GM19043 (cell line): ENCODE measurements around the gene OR8B3.
"Not testable (repeated sequence)": the region's sequence is repeated elsewhere in the genome, so short reads cannot be mapped to it uniquely, and the experiment has no call there.

Source experiments
- ATAC-seq: cut with Tn5 transposase; IDR thresholded peaks from one replicate; pipeline ENCODE4 v1.9.1; 2021; ENCODE audit warnings: low read depth; ENCODE audit not compliant: unreplicated experiment

The OR8B3 gene

GRCh38 chr11:124398924-124399323, at the start of gene OR8B3:
Gene OR8B3 (minus strand): TSS chr11:124399024. CDS start chr11:124397351, 1,673 bp downstream.
- no peak for ATAC-seq

DNA sequence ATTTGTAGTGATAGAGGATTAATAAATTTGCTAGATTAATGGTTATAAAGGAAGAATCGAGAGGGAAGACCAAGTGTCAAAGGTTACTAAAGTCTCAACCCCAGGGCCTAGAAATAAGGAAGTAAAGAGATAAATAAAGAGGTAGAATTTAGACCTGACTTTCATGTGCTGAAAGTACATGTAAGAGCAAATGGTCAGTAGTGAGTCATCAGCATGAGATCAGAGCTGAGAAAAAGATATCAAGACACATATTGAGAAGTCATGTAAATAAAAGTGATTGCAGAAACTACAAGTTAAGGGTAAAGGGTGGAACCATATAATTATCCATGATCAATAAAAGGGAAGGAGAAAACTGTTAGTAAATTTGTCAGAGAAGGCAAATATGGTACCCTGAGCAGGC, 48.1 kb upstream of the OR8B3 start:
- no peak for ATAC-seq

DNA sequence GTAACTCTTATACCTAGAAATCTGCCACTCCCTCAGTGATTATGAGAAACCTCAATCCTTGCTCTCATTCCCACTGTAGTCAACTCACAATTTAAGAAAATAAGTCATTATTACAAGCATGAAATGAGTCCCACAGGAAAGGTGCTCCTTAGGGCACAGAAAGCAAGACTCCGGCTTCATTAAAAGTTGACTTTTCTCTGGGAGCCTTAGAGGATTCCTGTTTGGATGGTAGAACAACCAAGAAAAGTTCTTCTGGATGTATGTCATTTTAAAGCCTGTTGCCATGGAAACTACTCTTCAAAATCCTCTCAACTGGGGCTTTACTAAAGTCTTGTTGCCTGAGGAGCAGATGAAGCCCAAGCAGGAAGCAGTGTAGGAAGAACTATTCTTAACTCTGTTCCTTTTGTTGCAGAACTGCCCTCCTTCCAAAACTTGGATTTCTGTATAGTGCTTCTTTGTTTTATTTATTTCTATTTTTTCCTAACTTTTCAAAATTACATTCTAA, 46.9 kb upstream of the OR8B3 start, which contains the start of gene OR8B8:
Gene OR8B8 (minus strand): TSS at position 51 of the 505 bp plus-strand sequence. CDS start 4,611 bp downstream, outside the sequence.
- no peak for ATAC-seq

DNA sequence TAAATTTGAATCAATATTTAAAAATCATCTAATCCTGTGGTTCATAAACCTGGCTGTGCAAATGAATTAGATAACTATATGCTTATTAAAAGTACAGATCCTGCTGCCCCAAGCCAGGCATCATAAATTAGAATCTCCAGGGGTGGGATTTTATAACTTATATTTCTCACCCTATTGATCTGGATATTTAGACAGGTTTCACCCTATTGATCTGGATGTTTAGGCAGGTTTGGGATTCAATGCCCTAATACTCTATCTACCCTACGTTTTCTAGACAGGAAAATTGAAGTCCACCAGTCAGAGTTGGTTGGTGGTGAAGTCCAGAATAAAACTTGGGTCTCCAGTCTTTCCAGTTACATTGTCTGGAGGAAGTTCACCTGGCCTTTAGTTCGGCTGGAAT, 44.0 kb upstream of the OR8B3 start:
- no peak for ATAC-seq

DNA sequence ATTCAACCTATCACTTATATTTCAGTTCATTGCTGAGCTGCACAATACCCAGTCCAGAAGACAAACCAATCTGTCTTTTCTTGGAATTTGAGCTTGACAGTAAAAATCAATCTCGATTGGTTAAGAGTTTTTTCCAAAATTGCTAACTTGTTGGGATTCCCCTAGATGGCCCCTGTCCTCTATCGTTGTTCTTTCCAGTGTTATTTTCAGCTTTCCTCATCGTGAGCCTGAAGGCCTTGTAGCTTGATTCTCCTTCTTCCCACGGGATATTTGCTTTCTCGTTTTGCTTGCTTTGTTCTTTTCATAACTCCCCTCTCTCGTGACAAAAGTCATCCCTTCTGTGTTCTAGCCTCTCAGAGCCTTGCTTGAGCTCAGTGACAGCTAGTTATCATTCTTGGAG, 43.6 kb upstream of the OR8B3 start:
- no peak for ATAC-seq

DNA sequence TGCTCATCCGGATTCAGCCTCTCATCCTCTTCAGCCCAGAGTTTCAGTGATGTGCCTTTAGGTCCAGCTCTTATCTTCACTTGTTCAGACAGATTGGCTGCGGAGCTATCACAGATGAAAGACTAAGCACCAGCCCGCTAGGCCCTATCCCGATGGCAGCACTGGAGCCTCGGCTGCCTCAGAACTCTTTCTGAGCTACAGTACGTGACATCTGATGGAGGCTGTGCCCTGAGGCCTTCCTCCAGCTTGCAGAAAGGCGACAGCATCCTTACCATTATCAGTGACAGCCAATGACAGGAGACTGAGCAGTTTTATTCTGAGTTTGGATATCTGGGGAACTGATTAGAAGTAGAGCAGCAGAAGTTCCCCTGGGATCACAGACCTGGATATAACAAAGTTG, 42.7 kb upstream of the OR8B3 start:
- no peak for ATAC-seq

DNA sequence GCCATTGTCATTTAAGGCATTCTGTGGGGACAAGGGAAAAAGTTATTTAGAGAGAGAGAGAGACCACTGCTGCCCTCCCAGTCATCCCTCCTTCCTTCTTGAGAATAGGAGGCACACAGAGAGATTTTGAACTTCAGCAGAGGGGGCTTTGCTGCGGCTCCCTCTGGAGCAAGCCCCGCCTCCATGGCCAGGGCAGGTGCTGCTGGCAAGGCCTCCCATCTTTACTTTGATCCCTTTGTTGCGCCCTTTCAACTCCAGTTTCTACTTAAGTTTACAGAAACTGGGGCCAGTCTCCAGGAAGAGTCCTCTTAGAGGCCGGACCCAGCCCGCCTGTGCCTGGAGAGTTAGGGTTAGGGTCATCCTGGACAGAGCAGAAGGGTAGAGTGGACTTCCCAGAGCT, 42.3 kb upstream of the OR8B3 start:
- no peak for ATAC-seq

DNA sequence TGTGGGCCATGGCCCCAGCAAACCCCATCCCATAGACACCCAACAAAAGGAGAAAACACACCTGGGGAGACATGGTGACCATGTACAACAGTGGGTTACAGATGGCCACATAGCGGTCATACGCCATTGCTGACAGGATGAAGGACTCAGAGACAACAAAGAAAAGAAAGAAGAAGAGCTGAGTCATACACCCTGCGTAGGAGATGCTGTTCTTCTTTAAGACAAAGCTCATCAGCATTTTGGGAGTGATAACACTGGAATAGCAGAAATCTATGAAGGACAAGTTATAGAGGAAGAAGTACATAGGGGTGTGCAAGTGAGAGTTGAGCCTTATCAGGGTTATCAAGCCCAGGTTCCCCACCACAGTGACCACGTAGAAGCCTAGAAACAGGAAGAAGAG, 41.8 kb upstream of the OR8B3 start:
- no peak for ATAC-seq

DNA sequence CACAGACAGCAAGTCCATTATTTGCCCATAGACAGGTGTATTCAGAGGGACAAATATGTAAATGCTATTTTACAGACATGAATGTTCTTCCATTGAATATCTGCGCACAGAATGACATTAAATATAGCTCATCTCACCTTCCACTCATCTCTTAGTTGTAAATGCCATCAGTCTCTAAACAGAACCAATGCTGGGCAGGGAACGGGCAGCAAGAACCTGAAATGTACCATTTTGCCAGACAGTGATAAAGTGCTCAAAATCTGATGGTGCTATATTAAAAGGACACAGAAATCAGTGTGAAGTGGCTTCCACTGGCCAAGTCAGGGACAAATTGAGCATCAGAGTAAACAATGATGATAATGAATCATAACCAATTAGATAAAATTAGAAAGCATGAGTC, 35.9 kb upstream of the OR8B3 start:
- no peak for ATAC-seq

- ATAC-seq: no peak
These were observed 30.8 kb upstream of the OR8B3 start for GRCh38 chr11:124429599-124429998.

DNA sequence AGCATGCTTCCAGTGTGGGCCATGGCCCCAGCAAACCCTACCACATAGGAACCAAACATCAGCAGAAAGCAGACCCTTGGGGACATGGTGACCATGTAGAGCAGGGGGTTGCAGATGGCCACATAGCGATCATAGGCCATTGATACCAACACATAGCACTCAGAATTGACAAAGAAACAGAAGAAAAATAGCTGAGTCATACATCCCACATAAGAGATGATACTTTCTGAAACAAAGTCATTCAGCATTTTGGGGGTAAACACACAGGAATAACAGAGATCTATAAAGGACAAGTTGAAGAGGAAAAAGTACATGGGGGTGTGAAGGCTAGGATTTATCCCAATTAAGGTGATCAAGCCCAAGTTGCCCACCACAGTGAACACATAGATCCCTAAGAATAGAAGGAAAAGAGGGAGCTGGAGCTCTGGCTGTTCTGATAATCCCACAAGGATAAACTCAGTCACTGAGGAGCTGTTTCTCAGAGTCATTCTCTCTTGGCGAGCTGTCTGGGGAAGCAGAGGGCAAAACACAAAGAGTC, 25.6 kb upstream of the OR8B3 start, which contains the start of gene OR8B4:
Gene OR8B4 (minus strand): TSS at position 488 of the 538 bp plus-strand sequence. CDS start 0 bp downstream, at position 488.
- no peak for ATAC-seq

- ATAC-seq: no peak
These were observed 22.2 kb upstream of the OR8B3 start for GRCh38 chr11:124421043-124421442.

DNA sequence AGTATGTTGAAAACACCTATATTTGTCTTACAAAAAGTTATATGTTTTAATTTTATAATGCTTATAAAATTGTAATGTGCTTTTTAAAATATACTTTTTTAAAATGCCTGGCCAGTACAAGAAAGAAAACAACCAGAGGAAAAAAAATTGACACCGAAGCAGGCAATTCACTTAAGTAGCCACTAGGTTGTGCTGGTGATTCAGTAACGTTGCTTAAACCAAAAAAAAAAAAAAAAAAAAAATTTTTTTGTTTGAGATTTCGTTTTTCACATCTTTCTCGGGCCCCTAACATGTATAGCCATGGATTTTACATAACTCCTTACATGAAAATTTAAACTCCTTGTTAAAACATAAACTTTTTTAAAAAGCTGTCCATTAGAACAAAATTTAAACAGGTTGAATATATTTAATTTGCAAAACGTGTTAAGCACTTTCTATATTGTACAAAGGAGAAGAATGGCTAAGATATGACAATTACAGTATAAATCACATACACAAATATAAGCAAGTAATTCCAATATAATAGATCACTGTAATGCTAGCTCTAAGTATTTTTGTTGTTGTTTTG, 16.6 kb upstream of the OR8B3 start:
- ATAC-seq: no peak

- no peak for ATAC-seq
These were observed 11.1 kb upstream of the OR8B3 start for GRCh38 chr11:124409906-124410305.

- no peak for ATAC-seq
These were observed 6.8 kb upstream of the OR8B3 start for GRCh38 chr11:124405581-124405980.

GRCh38 chr11:124403186-124403585, 4.4 kb upstream of the OR8B3 start:
- not testable (repeated sequence) for ATAC-seq

DNA sequence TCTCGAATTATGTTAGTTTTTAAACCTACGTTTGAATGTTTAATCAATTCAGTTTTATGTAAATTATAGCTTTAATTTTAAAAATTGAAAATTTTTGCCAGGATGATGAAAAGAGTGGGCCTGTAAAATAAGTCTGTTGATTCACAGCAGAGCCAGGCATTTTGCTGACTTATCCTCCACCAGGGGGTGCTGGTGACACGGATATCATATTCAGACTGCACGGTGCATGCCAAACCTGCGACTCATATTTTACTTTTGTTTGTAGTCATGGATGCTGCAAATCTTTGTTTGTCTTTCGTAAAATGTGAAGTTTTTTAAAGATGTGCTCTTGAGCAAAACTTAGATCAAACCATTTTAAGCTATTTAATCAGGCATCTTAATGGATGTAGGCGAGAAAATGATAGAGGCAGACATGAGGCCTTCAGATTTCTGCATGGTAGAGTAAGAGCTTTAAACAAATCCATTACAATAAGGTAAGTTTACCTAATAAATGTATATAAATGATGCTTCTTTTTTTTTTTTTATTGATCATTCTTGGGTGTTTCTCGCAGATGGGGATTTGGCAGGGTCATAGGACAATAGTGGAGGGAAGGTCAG, 3.6 kb upstream of the OR8B3 start:
- ATAC-seq: peak; percentile 87

- ATAC-seq: not testable (repeated sequence)
These were observed 2.0 kb downstream of the OR8B3 start for GRCh38 chr11:124396847-124397246.

DNA sequence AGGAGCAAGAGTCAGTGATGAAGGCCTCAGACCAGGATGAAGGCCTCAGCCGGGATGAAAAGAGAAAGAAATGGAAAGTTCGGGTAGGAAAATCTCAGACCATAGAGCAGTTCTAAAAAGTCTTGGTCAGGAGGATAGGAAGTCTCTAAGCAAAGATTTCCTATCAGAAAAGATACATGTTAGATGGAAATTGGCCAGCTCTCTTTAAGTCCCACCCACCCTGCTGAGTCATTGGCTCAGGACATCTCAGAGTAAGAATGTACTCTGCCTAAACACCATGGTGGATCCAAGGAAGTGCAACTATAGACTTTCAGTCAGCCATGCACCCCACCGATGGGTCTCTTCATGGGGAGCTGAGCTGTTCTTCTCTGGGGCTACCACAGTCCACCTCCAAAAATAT, 4.4 kb downstream of the OR8B3 start:
- ATAC-seq: no peak

DNA sequence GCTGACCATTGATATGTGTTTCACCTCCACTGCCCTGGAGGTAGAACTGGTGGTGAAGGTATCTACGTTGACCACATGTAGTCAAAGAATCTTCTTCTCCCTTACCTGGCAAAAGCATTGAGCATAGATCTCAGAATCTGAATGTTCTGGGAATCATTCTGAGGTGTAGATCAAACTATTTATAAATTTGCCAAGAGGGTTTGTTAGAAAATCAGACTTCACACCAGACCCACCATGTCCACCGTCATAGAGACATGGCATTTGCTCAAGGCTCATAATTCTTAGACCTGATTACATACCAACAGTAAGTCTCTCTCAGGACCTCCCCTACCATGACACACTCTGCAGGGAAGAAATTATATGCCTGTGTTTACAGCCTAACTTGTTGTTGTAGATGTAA, 14.4 kb downstream of the OR8B3 start, which contains the start of gene OR8B2:
Gene OR8B2 (minus strand): TSS at position 101 of the 400 bp plus-strand sequence. CDS start 1,156 bp downstream, outside the sequence.
- no peak for ATAC-seq

DNA sequence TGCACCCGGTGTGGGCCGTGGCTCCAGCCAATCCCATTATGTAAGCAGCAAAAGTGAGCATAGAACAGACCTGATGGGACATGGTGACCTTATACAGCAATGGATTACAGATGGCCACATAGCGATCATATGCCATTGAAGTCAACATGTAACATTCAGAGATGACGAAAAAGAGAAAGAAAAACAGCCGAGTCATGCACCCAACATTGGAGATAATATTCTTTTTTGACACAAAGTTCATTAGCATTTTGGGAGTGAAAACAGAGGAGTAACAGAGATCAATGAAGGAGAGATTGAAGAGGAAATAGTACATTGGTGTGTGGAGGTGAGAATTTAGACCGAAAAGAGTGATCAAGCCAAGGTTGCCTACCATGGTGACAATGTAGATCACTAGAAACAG, 16.0 kb downstream of the OR8B3 start:
- not testable (repeated sequence) for ATAC-seq

DNA sequence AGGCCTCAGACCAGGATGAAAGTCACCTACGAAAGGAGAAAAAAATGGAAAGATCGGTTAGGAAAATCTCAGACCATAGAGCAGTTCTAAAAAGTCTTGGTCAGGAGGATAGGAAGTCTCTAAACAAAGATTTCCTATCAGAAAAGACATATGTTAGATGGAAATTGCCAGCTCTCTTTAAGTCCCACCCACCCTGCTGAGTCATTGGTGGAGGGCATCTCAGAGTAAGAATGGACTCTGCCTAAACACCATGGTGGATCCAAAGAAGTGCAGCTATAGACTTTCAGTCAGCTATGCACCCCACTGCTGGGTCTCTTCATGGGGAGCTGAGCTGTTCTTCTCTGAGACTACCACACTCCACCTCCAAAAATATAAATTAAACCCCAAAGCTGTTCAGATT, 18.2 kb downstream of the OR8B3 start:
- ATAC-seq: no peak
